Spleen (tissue), 7 donors: ENCODE measurements around the gene PPP6R3.

Experiments used
- CTCF ChIP-seq, 11 experiments: fragments of 200-600 bp in 7 of 11; fragments of 450-650 bp in 4 of 11; sonication (generic) in 4 of 11; IDR thresholded peaks in 8 of 11; conservative IDR thresholded peaks in 3 of 11; 1 replicate in 7 of 11; 2 replicates in 4 of 11; pipeline versions ENCODE4 v1.4.0 to v1.8.0; 2016 to 2021; ENCODE audit warnings: antibody characterized with exemption in 11 of 11, inconsistent platforms in 4 of 11, mild to moderate bottlenecking in 1 of 11
- POLR2AphosphoS5 ChIP-seq, 3 donors: sonication (generic); formaldehyde crosslinking; IDR thresholded peaks; one replicate each; pipeline ENCODE4 v1.5.1; 2017; ENCODE audit warnings: antibody characterized with exemption in 3 of 3
- donor health status: DM: no; HTN: no; CAD: no; lungs with moderate emphysema.
- donor health status: DM: no; HTN: no; CAD: no.
- donor health status: DM: no; HTN: no; CAD: no.

DNA sequence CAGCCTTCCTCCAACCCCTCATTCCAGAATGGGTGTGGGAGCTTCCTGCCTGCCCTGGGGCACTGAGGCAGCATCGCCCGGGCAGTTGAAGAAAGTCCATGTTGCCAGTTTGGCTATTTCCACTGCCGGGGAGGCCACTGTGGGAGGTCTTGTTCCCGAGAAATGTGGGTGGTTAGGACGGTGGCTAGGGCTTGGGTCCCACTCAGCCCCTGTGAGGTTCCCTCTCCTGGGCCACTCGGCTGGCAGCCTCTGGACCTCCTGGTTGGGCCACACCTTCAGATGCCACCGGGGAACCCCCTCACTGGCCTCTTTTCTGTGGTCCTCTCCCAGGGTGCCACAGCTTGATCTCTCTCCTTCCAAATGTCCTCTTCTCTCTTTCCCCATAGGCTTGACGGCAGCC, 5.1 kb upstream of the PPP6R3 start:
- no peak for TF ChIP-seq POLR2AphosphoS5 (IDR thresholded peaks at IDR 0.05)
- no peak for TF ChIP-seq CTCF (IDR thresholded peaks at IDR 0.05 in 8 of 11, conservative IDR thresholded peaks at IDR 0.05 in 3 of 11)
